SH-SY5Y (cell line): ENCODE results near the gene SERTAD2.

ENCODE experiments used
- GATA2 ChIP-seq: IDR thresholded peaks from 2 replicates; pipeline ENCODE4 v1.6.1; 2011; ENCODE audit warnings: mild to moderate bottlenecking, low read depth, low read length
- GATA3 ChIP-seq: IDR thresholded peaks from 2 replicates; pipeline ENCODE4 v1.6.1; 2011; ENCODE audit warnings: low read depth, mild to moderate bottlenecking, low read length, moderate library complexity

- TF ChIP-seq GATA2 (no peak), GATA3 (no peak)
Observed at GRCh38 chr2:64681479-64681967, 27.8 kb upstream of the SERTAD2 start.
